ENCODE results near the gene PRSS53.

DNA sequence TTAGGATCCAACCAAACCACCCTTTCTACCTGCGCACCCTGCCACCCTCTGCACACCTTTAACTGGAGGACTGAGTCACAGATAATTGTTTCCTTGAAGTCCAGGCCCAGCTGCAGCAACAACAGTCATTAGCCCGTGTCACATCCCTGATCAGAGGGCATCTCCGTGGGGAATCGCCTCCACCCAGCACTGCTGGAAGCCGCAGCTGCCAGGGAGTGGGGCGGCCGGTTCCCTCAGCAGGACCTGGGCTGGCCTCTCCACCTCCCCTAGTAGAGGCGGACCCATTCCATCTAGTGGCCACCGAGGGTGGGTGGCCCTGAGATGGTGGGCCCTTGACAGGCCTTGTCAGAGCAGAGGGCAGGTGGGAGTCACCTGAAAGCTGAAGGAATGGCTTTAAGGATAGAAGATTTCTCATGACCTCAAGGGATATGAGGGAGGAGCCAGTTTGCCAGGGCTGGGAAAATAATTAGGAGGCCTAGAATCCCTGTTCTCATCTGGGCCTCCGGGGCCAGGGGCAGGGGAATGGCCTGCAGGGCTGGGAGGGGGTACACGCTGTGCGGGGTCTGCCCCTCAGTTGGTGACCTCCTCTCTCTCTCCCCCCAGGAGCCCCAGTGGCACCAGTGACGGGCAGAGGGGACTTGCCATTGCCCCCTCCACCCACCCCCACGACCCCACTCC lies 6.2 kb downstream of the PRSS53 start:
- TF ChIP-seq, protein P1, sequence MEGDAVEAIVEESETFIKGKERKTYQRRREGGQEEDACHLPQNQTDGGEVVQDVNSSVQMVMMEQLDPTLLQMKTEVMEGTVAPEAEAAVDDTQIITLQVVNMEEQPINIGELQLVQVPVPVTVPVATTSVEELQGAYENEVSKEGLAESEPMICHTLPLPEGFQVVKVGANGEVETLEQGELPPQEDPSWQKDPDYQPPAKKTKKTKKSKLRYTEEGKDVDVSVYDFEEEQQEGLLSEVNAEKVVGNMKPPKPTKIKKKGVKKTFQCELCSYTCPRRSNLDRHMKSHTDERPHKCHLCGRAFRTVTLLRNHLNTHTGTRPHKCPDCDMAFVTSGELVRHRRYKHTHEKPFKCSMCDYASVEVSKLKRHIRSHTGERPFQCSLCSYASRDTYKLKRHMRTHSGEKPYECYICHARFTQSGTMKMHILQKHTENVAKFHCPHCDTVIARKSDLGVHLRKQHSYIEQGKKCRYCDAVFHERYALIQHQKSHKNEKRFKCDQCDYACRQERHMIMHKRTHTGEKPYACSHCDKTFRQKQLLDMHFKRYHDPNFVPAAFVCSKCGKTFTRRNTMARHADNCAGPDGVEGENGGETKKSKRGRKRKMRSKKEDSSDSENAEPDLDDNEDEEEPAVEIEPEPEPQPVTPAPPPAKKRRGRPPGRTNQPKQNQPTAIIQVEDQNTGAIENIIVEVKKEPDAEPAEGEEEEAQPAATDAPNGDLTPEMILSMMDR (IDR thresholded peaks at IDR 0.05): no peak
- TF ChIP-seq POLR2A (IDR thresholded peaks at IDR 0.05): no peak

All from right lobe of liver (tissue), 4 donors.